Right forelimb (tissue), 1 donor: ENCODE measurements around the gene NTMT1.
A peak's percentile ranks its signal among the peaks of the same experiment; 100 is the strongest.
"Not testable (repeated sequence)": the region's sequence is repeated elsewhere in the genome, so short reads cannot be mapped to it uniquely, and the experiment has no call there.

ENCODE experiments used
- DNase-seq: peaks from one replicate; pipeline ENCODE4 v3.0.0-alpha.2; 2018

Gene NTMT1

DNA sequence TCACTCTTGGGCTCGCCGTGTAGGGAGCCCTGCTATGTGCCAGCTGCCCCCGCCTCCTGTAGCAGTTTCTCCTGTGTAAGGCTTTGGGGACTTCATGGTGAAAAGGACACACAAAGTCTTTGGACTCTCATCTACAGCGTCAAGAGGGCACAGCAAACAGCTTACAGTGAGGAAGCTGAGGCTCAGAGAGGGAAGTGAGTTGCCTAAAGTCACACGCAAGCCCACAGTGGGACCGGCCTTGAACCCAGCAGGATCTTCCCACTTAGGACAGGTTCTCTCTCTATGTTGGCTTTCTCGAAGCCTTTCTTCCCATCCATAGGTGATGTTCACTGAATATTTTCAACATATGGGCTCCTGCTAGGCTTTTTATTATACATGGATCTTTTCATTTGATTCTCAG, 29.7 kb downstream of the NTMT1 start:
- DNase-seq: no peak

DNA sequence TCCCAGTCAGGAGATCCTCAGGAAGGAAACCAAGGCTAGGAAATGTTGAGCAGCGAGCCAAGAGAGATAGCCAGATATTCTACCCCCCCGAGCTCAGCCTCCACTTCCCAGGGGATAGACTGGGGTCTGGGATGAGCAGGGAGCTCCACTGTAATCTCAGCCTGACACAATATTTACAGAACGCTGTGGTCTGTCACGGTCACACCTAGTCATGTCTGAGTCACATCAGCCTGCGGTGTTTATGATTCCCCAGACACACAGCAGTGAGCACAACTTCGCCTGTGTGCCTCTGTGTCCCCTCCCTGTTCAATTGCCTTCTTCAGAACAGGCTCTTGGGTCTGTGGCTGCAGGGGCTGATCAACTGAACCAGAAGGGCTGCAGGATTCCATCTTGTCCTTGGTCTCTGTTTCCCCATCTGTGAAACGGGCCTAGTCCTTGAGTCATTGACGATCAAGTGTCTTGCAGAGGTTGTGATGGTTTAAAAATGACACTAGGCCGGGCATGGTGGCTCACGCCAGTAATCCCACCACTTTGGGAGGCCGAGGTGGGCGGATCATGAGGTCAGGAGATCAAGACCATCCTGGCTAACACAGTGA, 30.9 kb downstream of the NTMT1 start:
- no peak for DNase-seq

DNA sequence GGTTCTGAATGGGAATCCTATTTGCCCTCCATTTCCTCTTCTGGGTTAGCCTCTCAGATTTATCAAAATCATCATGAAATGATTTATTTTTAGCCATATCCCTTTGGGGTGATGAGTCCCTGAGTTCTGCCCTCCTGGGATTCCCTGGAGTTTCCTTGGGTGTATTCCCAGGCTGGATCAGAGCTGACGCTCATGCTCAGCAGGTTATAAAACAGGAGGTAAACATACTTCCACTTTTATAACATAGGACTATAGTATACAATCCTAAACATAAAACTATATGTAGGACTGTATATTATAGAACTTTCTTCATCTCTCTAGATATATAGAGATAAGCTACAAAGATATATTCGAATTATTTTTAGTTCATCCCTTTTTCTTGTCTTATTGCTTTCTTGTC, 35.1 kb downstream of the NTMT1 start:
- DNase-seq: no peak

DNA sequence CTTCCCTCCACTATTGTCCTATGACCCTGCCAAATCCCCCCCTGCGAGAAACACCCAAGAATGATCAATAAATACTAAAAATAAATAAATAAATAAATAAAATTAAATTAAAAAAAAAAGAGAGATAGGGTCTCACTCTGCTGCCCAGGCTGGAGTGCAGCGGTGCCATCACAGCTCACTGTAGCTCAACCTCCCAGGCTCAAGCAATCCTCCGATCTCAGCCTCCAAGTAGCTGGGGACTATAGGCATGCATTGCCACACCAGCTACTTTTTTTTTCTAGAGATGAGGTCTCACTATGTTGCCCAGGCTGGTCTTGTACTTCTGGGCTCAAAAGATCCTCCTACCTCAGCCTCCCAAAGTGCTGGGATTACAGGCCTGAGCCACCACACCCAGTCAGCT, 36.3 kb downstream of the NTMT1 start:
- not testable (repeated sequence) for DNase-seq

DNA sequence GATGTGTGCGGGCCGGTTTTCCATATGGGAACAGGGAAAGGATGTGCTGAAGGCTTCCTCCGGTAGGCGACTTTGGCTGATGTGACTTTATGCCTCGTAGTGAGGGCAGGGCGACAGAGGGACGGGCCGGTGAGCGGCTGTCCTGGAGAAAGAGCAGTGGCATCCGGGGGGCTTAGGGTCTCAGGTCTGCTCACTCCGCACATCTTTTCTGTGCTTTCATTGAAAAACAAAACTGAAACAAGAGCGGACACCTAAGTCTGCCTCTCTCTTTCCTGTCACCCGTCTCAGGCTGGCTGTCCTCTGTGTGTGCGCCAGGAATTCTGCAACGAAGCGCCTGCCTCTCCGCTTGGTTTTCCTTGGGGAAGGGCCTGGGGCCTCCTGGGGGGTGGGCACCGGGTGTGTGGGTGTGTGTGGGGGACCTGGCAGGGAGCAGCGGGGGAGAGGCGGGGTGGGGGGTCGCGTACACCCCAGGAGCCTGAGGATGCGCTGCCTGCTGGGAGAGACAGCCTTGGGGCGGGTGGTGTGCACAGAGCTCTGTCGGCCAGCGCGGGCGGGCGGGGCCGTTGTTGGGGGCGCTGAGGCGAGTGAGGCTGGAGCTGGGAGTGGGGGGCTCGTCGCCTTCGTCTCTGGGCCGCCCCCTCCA, 38.9 kb downstream of the NTMT1 start:
- no peak for DNase-seq

DNA sequence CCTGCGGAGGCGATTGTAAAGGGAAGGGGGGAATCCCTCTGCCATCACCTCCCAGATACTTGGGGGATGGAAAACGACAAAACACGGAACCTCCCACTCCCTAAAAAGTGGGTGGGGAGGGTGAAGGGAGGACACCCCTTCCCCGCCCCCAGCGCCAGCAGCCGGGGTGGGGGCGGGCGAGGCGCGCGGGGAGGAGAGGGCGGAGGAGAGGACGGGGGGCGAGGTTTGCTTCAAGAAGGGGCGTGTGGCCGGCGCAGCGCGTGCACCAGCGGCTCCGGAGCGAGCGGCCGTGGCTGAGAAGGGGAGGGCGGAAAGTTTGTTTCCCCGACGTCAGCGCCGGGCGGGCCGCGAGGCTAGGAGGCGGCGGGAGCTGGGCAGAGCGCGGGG, 39.4 kb downstream of the NTMT1 start, which contains the start of gene PRRX2:
Gene PRRX2, plus strand, starts transcription at position 259 of the 387 bp plus-strand sequence. CDS start 221 bp downstream, outside the sequence.
- peak; percentile 84 for DNase-seq

DNA sequence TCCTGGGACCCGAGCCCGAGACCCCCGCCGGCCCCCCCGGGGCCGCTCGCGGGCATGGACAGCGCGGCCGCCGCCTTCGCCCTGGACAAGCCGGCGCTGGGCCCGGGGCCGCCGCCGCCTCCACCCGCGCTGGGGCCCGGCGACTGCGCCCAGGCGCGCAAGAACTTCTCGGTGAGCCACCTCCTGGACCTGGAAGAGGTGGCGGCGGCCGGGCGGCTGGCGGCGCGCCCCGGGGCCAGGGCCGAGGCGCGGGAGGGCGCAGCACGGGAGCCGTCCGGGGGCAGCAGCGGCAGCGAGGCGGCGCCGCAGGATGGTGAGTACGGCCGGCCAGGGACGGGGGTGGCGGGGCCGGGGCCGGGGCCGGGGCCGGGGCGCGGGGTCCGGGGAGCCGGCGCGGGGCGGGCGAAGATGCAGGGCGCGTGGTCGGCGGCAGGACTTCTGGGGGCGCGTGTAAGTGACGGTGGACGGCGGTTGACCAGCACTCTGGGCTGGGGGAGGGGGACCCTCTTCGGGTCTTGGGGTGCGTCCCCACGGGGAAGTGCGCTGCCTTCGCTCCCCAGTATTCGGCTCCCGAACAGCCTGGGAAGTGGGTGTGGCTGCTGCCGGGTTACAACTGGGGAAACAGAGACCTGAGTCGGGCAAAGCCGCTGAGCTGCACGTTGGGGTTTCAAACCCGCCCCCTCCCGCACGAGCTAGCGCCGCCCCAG, 40.0 kb downstream of the NTMT1 start:
- no peak for DNase-seq

DNA sequence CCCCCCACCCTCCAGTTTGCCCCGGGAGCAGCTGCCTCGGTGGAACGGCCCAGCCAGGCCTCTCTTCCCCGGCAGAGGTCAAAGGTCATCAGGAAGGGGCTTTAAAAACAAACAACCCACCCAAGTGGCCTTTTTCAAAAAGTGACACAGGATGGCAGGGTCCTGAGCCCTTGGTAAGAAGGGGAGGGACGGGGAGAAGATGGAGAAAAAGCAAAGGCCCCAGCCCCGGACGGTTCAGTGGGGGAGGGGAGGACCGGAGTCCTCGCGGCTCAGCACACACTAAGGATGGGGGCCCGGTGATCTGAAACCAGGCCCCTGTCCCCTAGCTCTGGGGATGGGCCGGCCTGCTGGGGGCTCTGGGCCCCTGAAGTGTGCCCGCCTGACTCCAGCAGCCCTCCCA, 40.6 kb downstream of the NTMT1 start:
- DNase-seq: no peak

DNA sequence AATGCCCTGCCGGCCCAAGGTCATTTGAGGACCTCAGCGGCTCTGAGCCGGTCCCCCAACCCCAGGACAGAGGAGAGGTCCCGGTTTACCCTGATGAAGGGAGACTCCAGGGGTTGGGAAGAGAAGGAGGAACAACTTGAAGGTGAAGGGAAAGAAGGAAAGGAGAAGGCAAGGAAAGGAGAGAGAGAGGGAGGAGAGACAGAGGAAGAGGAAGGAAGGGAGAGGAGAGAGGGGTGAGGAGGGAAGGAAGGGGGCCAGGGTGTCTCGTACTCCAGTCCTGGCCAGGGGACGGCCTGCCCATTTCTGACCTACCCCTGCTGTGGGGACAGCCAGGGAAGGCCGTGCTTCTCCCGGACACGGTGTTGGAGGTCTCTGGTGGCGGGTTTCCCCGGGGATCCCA, 41.4 kb downstream of the NTMT1 start:
- no peak for DNase-seq

DNA sequence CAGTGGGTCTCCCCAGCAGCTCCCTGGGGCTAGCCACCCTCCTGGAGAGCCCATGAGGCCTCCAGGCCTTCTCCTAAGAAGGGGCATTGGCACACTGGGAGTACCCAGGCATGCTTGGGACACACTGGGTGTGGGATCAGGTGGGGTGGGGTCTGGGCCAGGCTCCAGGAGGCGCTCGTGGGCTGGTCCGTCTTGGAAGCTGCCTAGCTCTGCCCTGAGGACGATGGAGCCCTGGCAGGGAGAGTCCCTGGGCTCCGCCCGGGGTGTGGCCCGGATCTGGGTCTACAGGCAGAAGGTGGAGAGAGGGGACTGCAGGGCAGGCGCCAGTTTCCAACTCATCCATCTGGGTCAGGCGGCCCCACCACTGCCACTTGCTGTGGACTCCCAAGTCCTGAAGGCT, 41.9 kb downstream of the NTMT1 start:
- no peak for DNase-seq

DNA sequence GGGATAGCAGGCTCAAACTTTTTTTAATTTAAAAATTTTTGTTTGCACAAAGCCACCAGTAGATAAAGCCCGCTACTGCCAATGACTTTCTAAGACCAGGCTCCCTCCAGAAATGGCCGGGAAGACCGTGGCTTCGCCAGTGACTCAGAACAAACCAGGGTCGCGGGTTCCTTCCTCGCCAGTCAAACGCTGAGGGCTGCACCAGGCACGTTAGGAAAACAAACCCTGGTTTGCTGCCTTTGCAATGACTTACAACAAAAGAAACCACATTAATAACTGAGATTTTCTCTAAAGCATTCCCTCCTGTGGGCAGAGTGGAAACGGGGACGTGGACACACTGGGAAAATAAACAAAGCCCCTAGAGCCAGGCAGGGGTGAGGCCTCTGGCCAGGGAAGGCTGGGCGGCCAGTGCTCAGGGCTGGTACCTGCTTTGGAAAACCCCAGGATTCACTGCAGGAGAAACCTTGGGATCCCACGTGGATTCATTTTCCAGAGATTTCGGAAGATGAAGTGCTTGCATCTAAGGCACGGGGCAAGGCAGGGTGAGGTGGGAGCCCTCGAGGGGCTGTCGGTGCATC, 43.3 kb downstream of the NTMT1 start:
- DNase-seq: no peak

DNA sequence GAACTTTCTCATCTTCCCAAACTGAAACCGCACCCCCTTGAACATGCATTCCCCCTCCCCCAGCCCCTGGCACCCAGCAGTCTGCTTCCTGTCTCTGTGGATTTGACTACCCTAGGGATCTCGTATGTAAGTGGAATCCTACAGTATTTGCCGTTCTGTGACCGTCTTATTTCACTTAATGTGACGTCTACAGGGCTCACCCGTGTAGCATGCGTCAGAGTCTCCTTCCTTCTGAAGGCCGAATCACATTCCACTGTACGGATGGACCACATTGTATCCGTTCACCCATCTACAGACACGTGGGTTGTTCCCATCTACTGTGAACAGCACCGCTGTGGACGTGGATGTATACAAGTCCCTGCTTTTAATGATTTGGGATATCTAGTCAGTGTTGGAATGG, 44.0 kb downstream of the NTMT1 start:
- no peak for DNase-seq

DNA sequence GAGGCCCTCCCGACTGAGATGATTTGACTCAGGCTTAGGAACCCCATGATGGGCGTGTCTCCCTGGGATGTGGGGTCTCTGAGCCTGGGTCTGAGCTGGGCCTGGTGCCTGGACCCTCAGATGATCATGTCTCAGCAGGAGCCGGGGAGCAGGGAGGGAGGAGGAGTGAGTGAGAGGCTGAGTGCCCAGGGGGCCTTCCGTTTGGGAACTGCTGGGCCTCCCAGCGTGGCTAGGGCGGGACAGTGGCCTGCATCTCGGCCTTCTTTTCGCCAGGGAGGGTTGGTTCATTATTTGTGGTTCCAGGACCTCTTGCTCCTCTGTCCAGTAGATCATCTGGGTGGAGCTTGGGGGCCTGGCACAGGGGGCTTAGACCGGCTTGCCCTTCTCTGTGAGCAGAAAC, 45.1 kb downstream of the NTMT1 start:
- DNase-seq: no peak

DNA sequence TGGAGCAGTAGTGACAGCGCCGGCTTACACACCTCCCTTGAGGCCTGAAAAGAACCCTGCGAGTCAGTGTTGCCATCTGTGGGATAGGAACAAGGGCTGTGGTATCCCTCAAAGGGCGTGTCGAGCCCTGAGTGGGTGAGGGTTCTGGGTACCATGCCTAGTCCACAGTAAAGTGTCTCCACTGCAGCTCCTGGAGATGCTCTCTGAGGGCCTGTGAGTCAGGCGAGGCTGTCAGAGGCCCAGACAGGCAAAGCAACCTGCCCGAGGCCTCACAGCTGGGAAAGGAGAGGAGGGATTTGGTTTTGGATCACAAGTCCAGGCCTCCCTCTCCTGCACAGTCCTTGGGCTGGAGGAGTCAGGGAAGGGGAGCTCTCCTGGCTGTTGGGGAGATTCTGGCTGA, 45.6 kb downstream of the NTMT1 start:
- DNase-seq: no peak

DNA sequence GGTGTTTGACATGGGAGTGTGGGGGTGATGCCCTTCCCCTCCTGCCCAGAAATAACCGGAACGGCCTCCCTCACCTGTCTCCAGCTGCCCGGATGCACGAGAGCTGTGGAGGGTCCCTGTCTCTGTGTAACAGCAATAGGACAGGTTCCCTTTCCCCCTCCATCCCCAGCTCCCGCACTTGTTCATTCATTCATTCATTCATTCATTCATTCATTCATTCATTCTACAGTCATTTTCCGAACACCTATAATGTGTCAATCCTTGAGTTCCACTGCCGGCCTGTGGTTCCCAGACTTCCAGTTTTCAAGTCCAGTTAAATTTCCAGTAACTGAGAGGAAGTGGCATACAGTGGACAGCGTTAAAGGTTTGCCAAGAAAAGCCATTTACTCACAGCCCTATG, 46.7 kb downstream of the NTMT1 start:
- DNase-seq: no peak

DNA sequence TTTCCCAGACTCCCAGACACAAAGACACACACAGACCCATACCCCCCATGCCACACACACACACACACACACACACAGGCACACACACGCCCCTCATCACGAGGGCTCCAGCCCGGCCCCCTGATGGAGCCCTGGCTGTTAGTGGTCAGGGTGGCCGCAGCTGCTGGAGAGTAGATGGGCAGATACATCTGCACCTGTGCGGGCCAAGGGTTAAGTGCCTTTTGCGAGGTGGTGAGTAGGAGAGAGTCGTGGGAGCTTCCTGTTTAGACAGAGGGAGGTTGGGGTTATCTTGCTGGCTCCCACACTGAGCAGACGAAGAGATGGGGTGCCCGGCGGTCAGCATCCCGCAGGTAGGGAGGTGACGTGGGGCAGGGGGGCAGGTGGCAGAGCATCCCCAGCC, 47.6 kb downstream of the NTMT1 start:
- no peak for DNase-seq

DNA sequence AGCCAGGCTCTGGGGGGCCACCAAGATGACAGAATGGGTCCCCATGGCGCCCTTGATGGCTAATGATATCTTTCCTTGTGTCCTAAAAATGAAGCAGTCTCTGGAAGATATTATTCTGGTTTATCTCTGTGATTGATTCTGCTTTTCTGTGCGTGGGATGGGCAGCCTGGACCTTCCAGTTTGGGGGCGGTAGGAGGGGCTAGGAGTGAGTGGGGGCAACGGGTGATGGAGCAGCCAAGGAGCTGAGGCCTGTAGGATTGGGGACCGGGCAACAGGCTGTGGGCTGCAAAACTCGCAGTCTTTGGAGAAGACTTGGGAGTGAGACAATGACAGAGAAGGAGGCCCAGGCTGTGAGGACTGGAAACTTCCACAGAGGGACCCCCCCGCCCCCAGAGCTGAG, 48.3 kb downstream of the NTMT1 start:
- no peak for DNase-seq

DNA sequence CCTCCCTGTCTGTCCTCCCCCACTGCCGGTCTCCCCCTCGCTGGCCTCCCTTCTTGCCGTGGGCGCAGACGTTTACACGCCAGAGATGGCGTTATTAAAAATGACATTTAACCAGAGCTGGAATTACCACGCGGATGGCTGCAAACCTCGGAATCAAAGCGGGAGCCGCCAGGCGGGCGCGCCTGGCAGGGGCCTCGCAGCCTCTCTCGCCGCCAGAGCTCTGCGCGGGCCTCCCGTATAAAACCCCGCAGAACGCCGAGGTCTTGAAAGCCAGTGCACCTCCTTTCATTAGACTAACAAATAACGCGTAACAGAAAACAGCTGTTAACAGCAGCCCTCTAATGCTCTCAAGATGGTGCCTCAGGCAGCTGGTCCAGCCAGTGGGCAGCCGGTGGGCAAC, 49.7 kb downstream of the NTMT1 start:
- no peak for DNase-seq

DNA sequence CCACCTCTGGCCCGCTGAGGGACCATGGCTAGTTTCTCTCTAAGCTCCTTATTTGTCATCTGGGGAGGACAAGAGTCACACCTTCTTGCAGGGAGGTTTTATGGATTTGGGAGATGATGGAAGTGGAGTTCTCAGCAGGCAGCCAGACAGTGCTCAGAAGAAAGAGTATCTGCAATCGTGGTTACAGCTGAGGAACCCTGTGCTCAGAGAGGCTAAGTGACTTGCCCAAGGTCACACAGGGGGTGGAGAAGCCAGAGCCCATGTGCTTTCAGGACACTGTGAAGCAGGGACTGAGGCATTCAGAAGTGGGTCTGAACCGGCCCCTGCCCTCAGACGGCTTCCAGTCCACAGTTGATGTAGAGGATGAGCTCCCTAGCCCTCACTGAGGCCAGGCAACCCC, 50.3 kb downstream of the NTMT1 start:
- DNase-seq: no peak

DNA sequence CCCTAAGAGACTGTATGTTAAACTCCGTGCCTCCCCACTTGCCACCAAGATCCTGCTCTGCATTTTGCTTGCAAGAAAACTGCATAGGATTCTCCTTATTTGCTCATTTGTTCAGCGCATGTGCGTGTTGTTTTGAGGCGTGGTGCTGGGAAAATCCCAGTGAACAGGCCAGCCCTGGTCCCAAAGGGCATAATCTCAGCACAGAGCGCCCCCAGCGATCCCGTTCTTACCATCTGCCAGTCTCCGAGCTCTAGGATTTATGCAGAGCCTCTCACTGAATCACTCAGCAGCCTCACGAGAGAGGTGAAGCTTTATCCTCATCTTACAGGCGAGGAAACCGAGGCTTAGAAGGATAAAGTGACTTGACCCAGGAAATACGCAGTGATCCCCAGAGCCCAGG, 51.0 kb downstream of the NTMT1 start:
- no peak for DNase-seq

DNA sequence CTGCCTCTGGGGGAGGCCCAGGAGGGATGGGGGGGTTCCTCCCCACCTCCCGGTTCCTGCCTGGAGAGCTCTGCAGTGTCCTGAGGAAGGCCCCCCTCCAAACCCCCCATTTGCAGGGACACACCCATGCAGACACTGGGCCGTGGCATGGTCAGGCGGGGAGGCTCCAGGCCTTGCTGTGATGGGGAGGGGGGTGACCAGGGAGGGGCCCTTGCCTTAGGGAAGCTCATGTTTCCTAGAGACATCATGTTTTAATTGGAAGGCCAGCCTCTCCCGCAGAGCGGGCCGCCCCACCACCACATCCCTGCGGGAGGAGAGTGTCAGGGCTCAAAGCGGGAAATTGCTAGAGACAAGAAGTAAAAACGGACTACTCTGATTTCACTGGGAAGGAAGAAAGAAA, 51.5 kb downstream of the NTMT1 start:
- DNase-seq: peak; percentile 64

DNA sequence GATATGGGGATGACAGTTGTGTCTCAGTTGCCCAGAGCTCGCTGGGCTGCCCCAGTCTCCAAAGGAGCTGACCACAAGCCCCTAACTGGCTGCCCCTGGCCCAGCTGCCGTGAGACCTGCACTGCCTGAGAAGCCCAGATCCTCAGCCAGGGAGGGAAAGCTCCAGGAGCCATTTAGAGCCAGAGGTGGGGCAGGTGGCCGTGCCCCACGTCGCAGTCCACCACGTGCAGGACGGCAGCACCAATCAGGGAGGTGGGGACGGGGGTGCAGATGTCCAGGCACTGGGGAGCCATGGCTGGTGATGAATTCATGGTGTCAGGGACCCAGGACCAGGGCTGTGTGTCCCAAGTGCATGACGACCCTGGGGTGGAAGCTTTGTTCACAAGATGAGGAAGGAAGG, 52.9 kb downstream of the NTMT1 start:
- DNase-seq: no peak

DNA sequence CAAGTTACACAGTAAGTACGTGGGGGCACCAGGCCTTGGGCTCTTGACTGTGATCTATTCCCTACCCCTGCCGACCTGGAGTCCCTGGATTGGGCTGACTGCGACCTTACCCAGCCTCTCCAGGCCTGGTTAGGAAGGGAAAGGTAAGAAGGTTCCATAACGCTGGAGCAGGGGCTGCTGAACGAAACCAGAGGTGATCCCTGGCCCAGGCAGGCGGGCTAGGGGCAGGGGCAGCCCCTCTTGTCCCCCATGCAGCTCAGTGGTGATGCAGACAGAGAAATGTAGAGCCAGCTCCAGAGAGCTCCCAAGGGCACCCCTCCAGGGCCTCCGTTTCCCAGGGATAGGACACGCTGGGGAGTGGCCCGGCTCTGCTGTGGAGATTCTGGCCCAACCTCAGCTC, 53.6 kb downstream of the NTMT1 start:
- no peak for DNase-seq

DNA sequence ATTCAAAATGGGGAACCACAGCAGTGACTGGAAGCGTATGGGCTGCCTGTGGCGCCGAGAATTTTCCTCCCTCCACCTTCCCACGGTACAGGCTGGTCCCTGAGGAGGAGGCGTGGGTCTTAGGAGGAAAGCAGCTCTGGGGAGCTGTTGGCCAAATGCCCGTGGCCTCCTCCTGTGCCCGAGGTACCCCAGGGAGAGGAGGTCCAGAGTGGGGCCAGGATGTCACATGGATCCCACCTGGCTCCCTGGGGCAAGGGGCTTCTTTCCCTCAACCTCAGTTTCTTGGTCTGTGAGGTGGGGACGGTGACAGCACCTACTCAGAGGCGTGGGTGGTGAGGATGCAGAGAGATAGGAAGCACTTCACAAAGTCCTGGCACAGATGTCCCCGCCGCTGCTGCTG, 56.0 kb downstream of the NTMT1 start:
- no peak for DNase-seq
